Endothelial cell of umbilical vein (primary cell): Measurements from ENCODE around the gene CNNM2. TPM values are rescaled to one million over a fixed set of nuclear protein-coding genes. Genes with fewer than 3 reads are reported as not detected.

Experiments
- BruUV-seq: library from RNA; stranded (reverse); fragments of 400-500 nt; replicated peaks from 2 replicates; lab custom pipeline; 2021; lab: Mats Ljungman, UMichigan
- CTCF ChIA-PET: fragments of 300-600, 350-600 bp; sonication (Branson Sonifier 250); formaldehyde crosslinking; loops from one replicate; lab custom pipeline; 2021; ENCODE audit warnings: antibody characterized with exemption, inconsistent platforms; lab: Charles Lee
- POLR2A ChIA-PET: fragments of 300-600, 350-600 bp; sonication (Branson Sonifier 250); formaldehyde crosslinking; loops from one replicate; lab custom pipeline; 2021; ENCODE audit warnings: antibody characterized with exemption, inconsistent platforms; lab: Charles Lee
- DNase-seq: peaks from one replicate; pipeline ENCODE4 v3.0.0-alpha.2; 2011; ENCODE audit warnings: low read depth, low spot score
- FAIRE-seq: peaks from 2 replicates; lab custom pipeline; 2011; peaks lifted over from hg19 to GRCh38; lab: Jason Lieb, UNC
- H2AFZ ChIP-seq: 2 replicates; pipeline ENCODE4 v1.6.0; 2012; ENCODE audit warnings: low read depth, low read length, control low read depth, inconsistent platforms
- H3K27ac ChIP-seq: 2 replicates; pipeline ENCODE4 v1.5.1; 2011; ENCODE audit warnings: low read depth, mild to moderate bottlenecking, control low read depth, low read length, moderate library complexity; ENCODE audit not compliant: insufficient read depth
- H3K27me3 ChIP-seq, 2 experiments: 2 replicates each; pipeline versions ENCODE4 v1.6.0 to v1.6.1; 2011; ENCODE audit warnings: low read length in 2 of 2, mixed read lengths in 1 of 2; ENCODE audit not compliant: control insufficient read depth in 2 of 2, insufficient read depth in 2 of 2
- H3K36me3 ChIP-seq, 2 experiments: 2 replicates in 1 of 2; 3 replicates in 1 of 2; pipeline ENCODE4 v1.5.1; 2011; ENCODE audit warnings: low read length in 2 of 2, mild to moderate bottlenecking in 1 of 2, moderate library complexity in 1 of 2; ENCODE audit not compliant: control insufficient read depth in 2 of 2, insufficient read depth in 2 of 2; ENCODE audit errors: extremely low read depth in 1 of 2
- H3K4me1 ChIP-seq: 3 replicates; pipeline ENCODE4 v1.5.1; 2011; ENCODE audit warnings: mild to moderate bottlenecking, low read length; ENCODE audit not compliant: control insufficient read depth, insufficient read depth; ENCODE audit errors: extremely low read depth
- H3K4me2 ChIP-seq: 2 replicates; pipeline ENCODE4 v1.6.1; 2011; ENCODE audit warnings: low read length, control low read depth, mixed read lengths; ENCODE audit not compliant: insufficient read depth
- H3K4me3 ChIP-seq, 3 experiments: fragments of 200-600 bp in 1 of 3; sonication (generic), shearing (Covaris generic) in 1 of 3; replicated peaks in 1 of 3; 2 replicates each; pipeline ENCODE4 v1.5.1; 2011 to 2016; ENCODE audit warnings: control low read depth in 3 of 3, low read length in 3 of 3, mild to moderate bottlenecking in 2 of 3, inconsistent platforms in 1 of 3, low read depth in 1 of 3, moderate library complexity in 1 of 3; ENCODE audit not compliant: insufficient read depth in 1 of 3
- H3K79me2 ChIP-seq: 2 replicates; pipeline ENCODE4 v1.6.0; 2012; ENCODE audit warnings: low read length, inconsistent platforms; ENCODE audit not compliant: control insufficient read depth, insufficient read depth
- H3K9ac ChIP-seq: replicated peaks from 2 replicates; pipeline ENCODE3; 2011; ENCODE audit warnings: low read length, control low read depth; ENCODE audit not compliant: insufficient read depth; ENCODE audit errors: extremely low read depth
- H3K9me1 ChIP-seq: replicated peaks from 3 replicates; pipeline ENCODE4 v1.6.0; 2011; ENCODE audit warnings: mild to moderate bottlenecking, low read length; ENCODE audit not compliant: control insufficient read depth, insufficient read depth; ENCODE audit errors: extremely low read depth
- H3K9me3 ChIP-seq: replicated peaks from 2 replicates; pipeline ENCODE4 v1.5.1; 2012; ENCODE audit warnings: low read length, inconsistent platforms; ENCODE audit not compliant: control insufficient read depth, insufficient read depth
- H4K20me1 ChIP-seq: replicated peaks from 2 replicates; pipeline ENCODE3; 2011; ENCODE audit warnings: mild to moderate bottlenecking, low read length; ENCODE audit not compliant: control insufficient read depth, insufficient read depth; ENCODE audit errors: extremely low read depth
- CTCF ChIP-seq, 2 donors: IDR thresholded peaks; 1 replicate in 1 of 2; 2 replicates in 1 of 2; pipeline ENCODE4 v1.5.1; 2011; ENCODE audit warnings: low read length in 2 of 2, mild to moderate bottlenecking in 2 of 2, moderate library complexity in 2 of 2, control low read depth in 1 of 2, inconsistent platforms in 1 of 2, low read depth in 1 of 2; ENCODE audit not compliant: insufficient read depth in 1 of 2; ENCODE audit errors: extremely low read depth in 1 of 2
- EZH2 ChIP-seq: IDR thresholded peaks from 2 replicates; pipeline ENCODE4 v1.6.1; 2012; ENCODE audit warnings: borderline replicate concordance, low read depth, mild to moderate bottlenecking, moderate library complexity, low read length, inconsistent platforms; ENCODE audit not compliant: severe bottlenecking
- FOS ChIP-seq: IDR thresholded peaks from 2 replicates; pipeline ENCODE4 v1.6.1; 2011; ENCODE audit warnings: mild to moderate bottlenecking, low read length, moderate library complexity, borderline replicate concordance; ENCODE audit not compliant: insufficient read depth
- GATA2 ChIP-seq: IDR thresholded peaks from 2 replicates; pipeline ENCODE4 v1.7.0; 2011; ENCODE audit warnings: low read depth, mild to moderate bottlenecking, moderate library complexity, mixed read lengths, low read length; ENCODE audit not compliant: insufficient read length, insufficient read depth
- JUN ChIP-seq: IDR thresholded peaks from 2 replicates; pipeline ENCODE4 v1.6.1; 2011; ENCODE audit warnings: borderline replicate concordance, low read depth; ENCODE audit not compliant: insufficient read length, insufficient read depth
- MAX ChIP-seq: IDR thresholded peaks from 2 replicates; pipeline ENCODE4 v1.6.1; 2011; ENCODE audit not compliant: insufficient read depth, insufficient read length
- MYC ChIP-seq: IDR thresholded peaks from one replicate; pipeline ENCODE4 v1.6.1; 2011; ENCODE audit warnings: mild to moderate bottlenecking, low read depth, low read length
- POLR2A ChIP-seq: IDR thresholded peaks from 2 replicates; pipeline ENCODE4 v1.6.1; 2012; ENCODE audit warnings: low read depth, mild to moderate bottlenecking, control low read depth, low read length
- POLR2AphosphoS5 ChIP-seq: IDR thresholded peaks from 2 replicates; pipeline ENCODE4 v1.6.1; 2012; ENCODE audit warnings: low read depth, mild to moderate bottlenecking, control low read depth, low read length, moderate library complexity; ENCODE audit not compliant: insufficient read depth
- dilution Hi-C: fragments of 300-500 bp; cut with MboI; formaldehyde crosslinking; loops from one replicate; pipeline ENCODE4 v1.15.0; 2019; ENCODE audit warnings: low sequenced_read_pairs; ENCODE audit not compliant: extremely low pct_ligation_motif_present
- intact Hi-C: fragments of 100-400 bp; cut with micrococcal nuclease; formaldehyde crosslinking; loops from one replicate; pipeline ENCODE4 v1.10.0; 2022
- polyA plus RNA-seq, 4 experiments: library from polyadenylated mRNA; depleted of rRNA in 3 of 4; stranded (reverse) in 3 of 4; unstranded in 1 of 4; fragments of >200 nt; gene quantifications; 2 replicates each; pipeline versions ENCODE4 v1.2.1 to v1.2.3, GENCODE V29; 2011 to 2012; ENCODE audit warnings: missing spikeins in 1 of 4
- total RNA-seq: library from RNA; stranded (reverse); gene quantifications from 2 replicates; pipeline ENCODE4 v1.2.3, GENCODE V29; 2021

CNNM2 gene
- total and polyA plus RNA-seq, 2 donors (not counting 3 experiments of a cell fraction or from before 2014, with no cell fraction given): 1.9 to 3.0 TPM

- H3K36me3 ChIP-seq: no peaks in the 10 kb centered on the region
- H3K9me1 ChIP-seq: no peaks in the 10 kb centered on the region
- peaks cover 0 to 10% of the 10 kb centered on the region in 2 experiments for H3K27me3 ChIP-seq
- no TSS peak for BruUV-seq
- H2AFZ ChIP-seq: no peak overlapping the region
- no peaks in the 10 kb centered on the region for H4K20me1 ChIP-seq
- dilution Hi-C loops: no loop called here
- intact Hi-C loops: no loop called here
- H3K9me3 ChIP-seq: no peaks in the 10 kb centered on the region
- no peak overlapping the region for H3K4me2 ChIP-seq
- H3K27ac ChIP-seq: no peak overlapping the region
- TF ChIP-seq EZH2: no peak
- no peak for TF ChIP-seq CTCF (IDR thresholded peaks at IDR 0.05; ENCODE audit: extremely low read depth in 1 of 2, insufficient read depth in 1 of 2, low read depth in 1 of 2, low read length in 2 of 2)
- no peak for TF ChIP-seq POLR2A
- no peak for TF ChIP-seq GATA2
- no peak for TF ChIP-seq JUN
- no peak for TF ChIP-seq MAX
- no peak for TF ChIP-seq POLR2AphosphoS5
- no peak for TF ChIP-seq MYC
- TF ChIP-seq FOS: no peak
- CTCF ChIA-PET: no interaction called here
- H3K4me1 ChIP-seq: no peaks in the 10 kb centered on the region
- DNase-seq (no peak), FAIRE-seq (no peak)
- no peak overlapping the region for H3K4me3 ChIP-seq
- POLR2A ChIA-PET: no interaction called here
- no peaks in the 10 kb centered on the region for H3K79me2 ChIP-seq
- H3K9ac ChIP-seq: no peak overlapping the region
Measured at GRCh38 chr10:103042908-103043307, 124.8 kb downstream of the CNNM2 start.
